Measurements from ENCODE around the gene TNFRSF21.

The TNFRSF21 gene

GRCh38 chr6:47308552-47309290, 984 bp downstream of the TNFRSF21 start:
- no peak for TF ChIP-seq CTCF (IDR thresholded peaks at IDR 0.05; ENCODE audit: insufficient read depth, low read depth, low read length, missing control alignments)
- peak; percentile 32 for DNase-seq (ENCODE audit: low read depth)
- peak overlapping the region; percentile 96 for H3K4me3 ChIP-seq (ENCODE audit: low read length)

- H3K4me3 ChIP-seq (ENCODE audit: low read length) = peak overlapping the region; percentile 96
- DNase-seq (ENCODE audit: low read depth) = no peak
- no peak for TF ChIP-seq CTCF (IDR thresholded peaks at IDR 0.05; ENCODE audit: insufficient read depth, low read depth, low read length, missing control alignments)
Observed at GRCh38 chr6:47308198-47308517, 1.5 kb downstream of the TNFRSF21 start.

GRCh38 chr6:47307362-47308197, 2.1 kb downstream of the TNFRSF21 start:
- no peak for DNase-seq (ENCODE audit: low read depth)
- peak overlapping the region; percentile 96 for H3K4me3 ChIP-seq (ENCODE audit: low read length)
- TF ChIP-seq CTCF (IDR thresholded peaks at IDR 0.05; ENCODE audit: insufficient read depth, low read depth, low read length, missing control alignments) = no peak

GRCh38 chr6:47306887-47307286, 2.8 kb downstream of the TNFRSF21 start:
- H3K4me3 ChIP-seq (ENCODE audit: low read length) = peak overlapping the region; percentile 96
- TF ChIP-seq CTCF (IDR thresholded peaks at IDR 0.05; ENCODE audit: insufficient read depth, low read depth, low read length, missing control alignments) = no peak
- peak; percentile 43 for DNase-seq (ENCODE audit: low read depth)

GRCh38 chr6:47303861-47304260, 5.8 kb downstream of the TNFRSF21 start:
- no peak for DNase-seq (ENCODE audit: low read depth)
- no peak for TF ChIP-seq CTCF (IDR thresholded peaks at IDR 0.05; ENCODE audit: insufficient read depth, low read depth, low read length, missing control alignments)
- peak overlapping the region; percentile 14 for H3K4me3 ChIP-seq (ENCODE audit: low read length)

- no peak for DNase-seq (ENCODE audit: low read depth)
- H3K4me3 ChIP-seq (ENCODE audit: low read length) = peak overlapping the region; percentile 14
- no peak for TF ChIP-seq CTCF (IDR thresholded peaks at IDR 0.05; ENCODE audit: insufficient read depth, low read depth, low read length, missing control alignments)
Observed at GRCh38 chr6:47303342-47303741, 6.4 kb downstream of the TNFRSF21 start.
